Ascending aorta (tissue), 2 donors: Measurements from ENCODE around the gene PRLHR. TPM values are rescaled to one million over a fixed set of nuclear protein-coding genes. Genes with fewer than 3 reads are reported as not detected.

Source experiments
- DNase-seq, 2 donors: peaks; one replicate each; pipeline ENCODE4 v3.0.0-alpha.2; 2019; ENCODE audit warnings: low spot score in 2 of 2
- H3K27ac ChIP-seq, 2 donors: fragments of 200-600 bp; sonication (generic); one replicate each; pipeline ENCODE4 v1.5.1; 2016 to 2017; ENCODE audit warnings: mild to moderate bottlenecking in 1 of 2
- H3K27me3 ChIP-seq: fragments of 200-600 bp; sonication (generic); one replicate; pipeline ENCODE4 v1.5.1; 2017
- H3K36me3 ChIP-seq, 2 donors: fragments of 200-600 bp; sonication (generic); one replicate each; pipeline ENCODE4 v1.5.1; 2016
- H3K4me1 ChIP-seq, 2 donors: fragments of 200-600 bp; sonication (generic); one replicate each; pipeline ENCODE4 v1.5.1; 2016 to 2017; ENCODE audit warnings: mild to moderate bottlenecking in 1 of 2
- H3K4me3 ChIP-seq, 2 donors: fragments of 200-600 bp; sonication (generic); one replicate each; pipeline ENCODE4 v1.5.1; 2016 to 2017; ENCODE audit warnings: mild to moderate bottlenecking in 1 of 2
- H3K9me3 ChIP-seq, 2 donors: fragments of 200-600 bp; sonication (generic); one replicate each; pipeline ENCODE4 v1.5.1; 2016
- intact Hi-C: fragments of 100-400 bp; cut with DNase I; formaldehyde crosslinking; loops from one replicate; pipeline ENCODE4 v1.15.1; 2023
- total RNA-seq: library from RNA; depleted of rRNA; stranded (reverse); fragments of >200 nt; gene quantifications from one replicate; pipeline ENCODE4 v1.1.0, GENCODE V29; 2016
- TF ChIP-seq, protein P1 (sequence below), 3 experiments: fragments of 200-600 bp in 2 of 3; fragments of 450-650 bp in 1 of 3; sonication (generic) in 2 of 3; IDR thresholded peaks; one replicate each; pipeline ENCODE4 v1.5.1; 2016 to 2019; ENCODE audit warnings: antibody characterized with exemption in 3 of 3, mild to moderate bottlenecking in 1 of 3, moderate library complexity in 1 of 3

Gene PRLHR
- not detected for total RNA-seq

DNA sequence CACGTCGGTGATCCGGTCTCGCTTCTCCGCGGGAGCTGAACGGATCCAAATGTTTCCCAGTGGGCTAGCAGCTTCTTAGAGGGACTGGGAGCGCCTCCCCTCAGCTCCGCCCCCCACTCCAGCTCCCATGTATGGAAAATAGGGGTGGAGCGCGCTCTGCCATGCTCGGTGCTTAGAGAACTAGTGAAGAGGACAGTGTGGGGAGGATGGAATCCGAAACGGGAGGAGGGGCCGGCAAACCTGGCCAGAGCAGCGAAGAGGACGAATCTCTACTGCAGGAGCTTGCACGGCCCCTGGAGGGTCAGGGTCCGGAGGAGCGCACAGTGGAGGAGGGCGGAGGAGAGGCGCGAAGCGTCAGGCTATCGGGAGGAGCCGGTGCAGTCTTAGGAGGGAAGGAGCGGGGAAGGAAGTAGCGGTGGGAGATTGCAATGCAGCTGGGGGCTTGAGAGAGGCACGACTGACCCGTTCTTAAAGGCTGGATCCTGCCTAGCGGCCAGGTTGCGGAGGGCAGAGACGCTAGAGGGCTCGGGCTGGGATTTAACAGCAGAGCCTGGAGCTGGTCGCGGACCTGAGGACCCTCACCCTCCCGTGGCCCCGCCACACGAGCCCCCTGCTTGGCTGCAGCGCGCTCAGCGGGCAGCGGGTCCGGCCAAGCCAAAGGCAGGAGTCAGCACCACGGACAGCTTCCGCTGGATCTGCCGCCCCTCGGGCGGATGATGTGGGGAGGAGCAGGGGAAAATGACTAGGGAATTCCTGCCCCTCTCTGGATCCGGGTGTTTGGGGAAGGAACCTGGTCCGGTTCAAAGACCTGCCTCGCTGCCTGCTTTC lies at the start of gene PRLHR:
TSS of gene PRLHR (minus strand) at position 51 of the 828 bp plus-strand sequence. CDS start 404 bp downstream, outside the sequence.
- no peak within 1 kb of the TSS for H3K27ac ChIP-seq
- intact Hi-C loops = no loop called here
- H3K27me3 ChIP-seq = peaks cover 26% of the 10 kb centered on the region
- TF ChIP-seq, protein P1, sequence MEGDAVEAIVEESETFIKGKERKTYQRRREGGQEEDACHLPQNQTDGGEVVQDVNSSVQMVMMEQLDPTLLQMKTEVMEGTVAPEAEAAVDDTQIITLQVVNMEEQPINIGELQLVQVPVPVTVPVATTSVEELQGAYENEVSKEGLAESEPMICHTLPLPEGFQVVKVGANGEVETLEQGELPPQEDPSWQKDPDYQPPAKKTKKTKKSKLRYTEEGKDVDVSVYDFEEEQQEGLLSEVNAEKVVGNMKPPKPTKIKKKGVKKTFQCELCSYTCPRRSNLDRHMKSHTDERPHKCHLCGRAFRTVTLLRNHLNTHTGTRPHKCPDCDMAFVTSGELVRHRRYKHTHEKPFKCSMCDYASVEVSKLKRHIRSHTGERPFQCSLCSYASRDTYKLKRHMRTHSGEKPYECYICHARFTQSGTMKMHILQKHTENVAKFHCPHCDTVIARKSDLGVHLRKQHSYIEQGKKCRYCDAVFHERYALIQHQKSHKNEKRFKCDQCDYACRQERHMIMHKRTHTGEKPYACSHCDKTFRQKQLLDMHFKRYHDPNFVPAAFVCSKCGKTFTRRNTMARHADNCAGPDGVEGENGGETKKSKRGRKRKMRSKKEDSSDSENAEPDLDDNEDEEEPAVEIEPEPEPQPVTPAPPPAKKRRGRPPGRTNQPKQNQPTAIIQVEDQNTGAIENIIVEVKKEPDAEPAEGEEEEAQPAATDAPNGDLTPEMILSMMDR (IDR thresholded peaks at IDR 0.05) = no peak
- no peaks in the 10 kb centered on the region for H3K4me1 ChIP-seq
- no peaks in the 10 kb centered on the region for H3K36me3 ChIP-seq
- H3K9me3 ChIP-seq = no peaks in the 10 kb centered on the region
- no peak within 1 kb of the TSS for H3K4me3 ChIP-seq
- no peak for DNase-seq

DNA sequence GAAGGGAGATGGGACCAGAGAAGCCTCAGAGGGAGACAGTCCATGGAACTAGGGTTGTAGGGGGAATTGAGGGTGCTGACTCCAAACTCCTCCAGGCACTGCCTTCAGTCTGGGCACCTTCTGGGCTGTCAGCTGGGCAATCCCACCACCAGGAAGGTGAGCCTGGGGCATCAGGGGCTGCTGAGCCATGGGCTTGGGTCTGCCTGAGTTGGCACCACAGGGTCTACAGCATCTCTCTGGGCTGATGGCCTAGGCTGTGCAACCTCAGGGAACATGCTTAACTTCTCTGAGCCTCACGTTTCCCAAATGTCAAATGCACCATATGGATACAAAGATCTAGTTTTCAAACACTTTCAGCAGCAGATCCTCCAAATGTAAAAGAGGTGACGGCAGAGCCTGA lies 46.8 kb upstream of the PRLHR start:
- no peaks in the 10 kb centered on the region for H3K27me3 ChIP-seq
- no peaks in the 10 kb centered on the region for H3K4me1 ChIP-seq
- H3K4me3 ChIP-seq = no peak overlapping the region
- H3K9me3 ChIP-seq = no peaks in the 10 kb centered on the region
- no peaks in the 10 kb centered on the region for H3K36me3 ChIP-seq
- H3K27ac ChIP-seq = no peak overlapping the region
- TF ChIP-seq, protein P1 (IDR thresholded peaks at IDR 0.05) = no peak
- no peak for DNase-seq
- intact Hi-C loops = no loop called here

DNA sequence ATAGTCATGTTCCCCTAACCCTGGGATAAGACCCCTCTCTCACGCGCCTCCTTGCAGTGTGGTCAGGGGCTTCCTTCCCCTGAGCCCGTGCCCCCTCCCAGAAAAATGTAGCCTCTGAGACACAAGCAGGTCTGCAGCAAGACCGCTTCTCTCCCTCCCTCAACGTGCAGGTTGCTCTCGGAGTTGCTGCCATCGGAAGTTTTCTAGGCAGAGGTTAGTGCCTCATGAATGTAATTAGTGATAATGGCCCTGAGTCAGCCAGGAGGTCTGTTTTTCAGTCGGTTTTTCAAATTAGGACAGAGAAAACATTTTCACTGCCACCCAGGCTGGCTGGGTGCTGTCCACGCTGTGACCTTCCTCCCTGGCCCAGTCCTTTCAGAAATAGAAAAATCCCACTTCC lies 43.2 kb upstream of the PRLHR start:
- H3K4me1 ChIP-seq = no peaks in the 10 kb centered on the region
- no peaks in the 10 kb centered on the region for H3K9me3 ChIP-seq
- no peak overlapping the region for H3K4me3 ChIP-seq
- DNase-seq = no peak
- TF ChIP-seq, protein P1 (IDR thresholded peaks at IDR 0.05) = no peak
- H3K27me3 ChIP-seq = no peaks in the 10 kb centered on the region
- H3K27ac ChIP-seq = no peak overlapping the region
- intact Hi-C loops = no loop called here
- no peaks in the 10 kb centered on the region for H3K36me3 ChIP-seq

DNA sequence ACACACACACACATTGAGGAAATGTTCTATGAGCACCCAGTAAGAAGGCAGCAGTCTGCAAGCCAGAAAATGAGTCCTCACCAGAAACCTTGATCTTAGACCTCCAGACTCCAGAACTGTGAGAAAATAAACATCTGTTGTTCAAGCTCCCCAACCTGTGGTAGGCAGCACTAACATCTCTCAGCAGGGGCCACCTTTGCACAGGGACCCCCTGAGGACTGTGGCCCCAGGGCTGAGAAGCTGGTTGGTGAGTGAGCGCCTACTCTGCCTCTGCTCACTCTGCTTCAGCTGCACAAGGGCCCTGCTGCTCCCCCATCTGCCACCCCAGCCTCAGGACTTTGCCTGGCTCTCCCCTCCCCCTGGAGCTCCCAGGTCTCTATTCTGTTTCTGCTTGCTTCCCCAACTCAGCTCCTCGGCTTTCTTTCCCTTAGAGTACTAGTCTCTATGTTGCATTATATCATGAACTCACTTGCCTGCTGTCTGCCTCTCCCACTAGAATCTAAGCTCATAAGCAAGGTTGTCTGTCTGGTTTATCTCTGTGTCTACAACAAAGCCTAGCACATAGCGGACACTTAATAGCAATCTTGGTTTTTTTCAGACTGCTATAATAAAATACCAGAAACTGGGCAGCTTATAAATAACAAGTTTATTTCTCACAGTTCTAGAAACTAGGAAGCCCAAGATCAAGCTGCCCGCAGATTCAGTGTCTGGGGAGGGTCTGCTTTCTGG lies 40.4 kb upstream of the PRLHR start:
- Histone ChIP-seq H3K4me3 (no peak overlapping the region), H3K9me3 (no peaks in the 10 kb centered on the region), H3K27me3 (no peaks in the 10 kb centered on the region), H3K36me3 (no peaks in the 10 kb centered on the region), H3K27ac (no peak overlapping the region), H3K4me1 (no peaks in the 10 kb centered on the region)
- no peak for DNase-seq
- intact Hi-C loops = no loop called here
- TF ChIP-seq, protein P1 (IDR thresholded peaks at IDR 0.05) = no peak

DNA sequence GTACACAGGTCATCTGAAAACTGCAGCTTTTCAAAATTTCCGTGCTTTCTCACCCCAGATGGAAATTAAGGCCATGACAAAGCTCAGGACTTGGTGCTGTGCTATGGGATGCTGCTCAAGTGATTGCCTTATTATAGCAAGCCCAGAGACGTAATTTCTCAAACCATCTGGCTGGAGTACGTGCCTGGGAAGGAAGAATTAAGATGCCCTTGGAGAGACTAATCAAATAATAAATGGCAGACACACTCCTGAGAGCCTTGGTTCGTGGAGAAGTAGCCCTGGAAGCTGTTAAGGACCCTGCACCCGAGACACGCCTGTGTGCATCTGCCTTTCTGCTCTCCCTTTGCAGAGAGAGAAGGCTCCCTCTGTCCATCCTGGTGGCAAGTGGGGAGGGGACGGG lies 38.3 kb upstream of the PRLHR start:
- TF ChIP-seq, protein P1 (IDR thresholded peaks at IDR 0.05) = no peak
- H3K27me3 ChIP-seq = no peaks in the 10 kb centered on the region
- H3K9me3 ChIP-seq = no peaks in the 10 kb centered on the region
- intact Hi-C loops = no loop called here
- no peak overlapping the region for H3K27ac ChIP-seq
- no peak for DNase-seq
- no peak overlapping the region for H3K4me3 ChIP-seq
- no peaks in the 10 kb centered on the region for H3K4me1 ChIP-seq
- no peaks in the 10 kb centered on the region for H3K36me3 ChIP-seq
